HCT116 (cell line): ENCODE results near the gene TFCP2. TPM values are rescaled to one million over a fixed set of nuclear protein-coding genes. Genes with fewer than 3 reads are reported as not detected.

Source experiments
- ATAC-seq: fragments of 200-7000 bp; cut with Tn5 transposase; 2 replicates; pipeline ENCODE4 v1.9.1; 2020; ENCODE audit warnings: mild to moderate bottlenecking, moderate library complexity
- BruUV-seq: library from RNA; stranded (reverse); fragments of 400-500 nt; replicated peaks from 2 replicates; lab custom pipeline; 2021; lab: Mats Ljungman, UMichigan
- CTCF ChIA-PET: fragments of 300-600 bp; sonication (Branson Sonifier 250); formaldehyde crosslinking; loops from one replicate; lab custom pipeline; 2021; ENCODE audit warnings: antibody characterized with exemption; lab: Charles Lee
- POLR2A ChIA-PET: fragments of 300-600, 350-600 bp; sonication (Branson Sonifier 250); formaldehyde crosslinking; loops from one replicate; lab custom pipeline; 2021; ENCODE audit warnings: antibody characterized with exemption; lab: Charles Lee
- RAD21 ChIA-PET, 2 experiments: fragments of 300-600 bp; sonication (Branson Sonifier 250); formaldehyde crosslinking; loops; one replicate each; lab custom pipeline; 2023; ENCODE audit warnings: low total read pairs in 2 of 2; ENCODE audit not compliant: uncharacterized antibody in 2 of 2, unreplicated experiment in 2 of 2, low non-redundant PET in 1 of 2; lab: Charles Lee
- DNase-seq: peaks from one replicate; pipeline ENCODE4 v3.0.0-alpha.2; 2010; ENCODE audit warnings: low read depth, low spot score
- H2AFZ ChIP-seq: fragments of 200-600 bp; shearing (Covaris generic), sonication (generic); 2 replicates; pipeline ENCODE4 v1.6.1; 2017; ENCODE audit warnings: low read depth, mixed run types, mixed read lengths, antibody characterized with exemption, low read length; ENCODE audit not compliant: poor library complexity, severe bottlenecking
- H3K27ac ChIP-seq: 2 replicates; pipeline ENCODE4 v1.5.1; 2012; ENCODE audit warnings: low read depth, low read length
- H3K27me3 ChIP-seq: fragments of 200-600 bp; sonication (generic); 2 replicates; pipeline ENCODE4 v1.6.1; 2016; ENCODE audit warnings: mixed run types, low read length, mixed read lengths; ENCODE audit not compliant: insufficient read depth
- H3K36me3 ChIP-seq, 2 experiments: fragments of 200-500 bp in 1 of 2; fragments of 200-600 bp in 1 of 2; sonication (Bioruptor generic) in 1 of 2; sonication (generic) in 1 of 2; 2 replicates each; pipeline versions ENCODE4 v1.5.1 to v1.6.1; 2014 to 2016; ENCODE audit warnings: low read length in 2 of 2, inconsistent platforms in 1 of 2, mixed read lengths in 1 of 2, mixed run types in 1 of 2; ENCODE audit not compliant: insufficient read depth in 2 of 2, control insufficient read depth in 1 of 2
- H3K4me1 ChIP-seq, 2 experiments: fragments of 200-600 bp in 1 of 2; sonication (generic) in 1 of 2; 2 replicates each; pipeline versions ENCODE4 v1.5.1 to v1.6.1; 2012 to 2017; ENCODE audit warnings: low read length in 2 of 2, inconsistent platforms in 1 of 2, mild to moderate bottlenecking in 1 of 2, mixed read lengths in 1 of 2, mixed run types in 1 of 2, moderate library complexity in 1 of 2; ENCODE audit not compliant: insufficient read depth in 2 of 2, control insufficient read depth in 1 of 2
- H3K4me2 ChIP-seq: fragments of 200-600 bp; sonication (generic); 2 replicates; pipeline ENCODE4 v1.6.1; 2017; ENCODE audit warnings: mixed run types, low read length, mixed read lengths
- H3K4me3 ChIP-seq, 2 experiments: fragments of 200-600 bp in 1 of 2; sonication (generic) in 1 of 2; replicated peaks in 1 of 2; 2 replicates each; pipeline ENCODE4 v1.5.1; 2011 to 2016; ENCODE audit warnings: low read length in 2 of 2, control low read depth in 1 of 2, low read depth in 1 of 2, mild to moderate bottlenecking in 1 of 2, mixed read lengths in 1 of 2, mixed run types in 1 of 2
- H3K79me2 ChIP-seq: fragments of 200-600 bp; sonication (generic); 2 replicates; pipeline ENCODE4 v1.6.1; 2017; ENCODE audit warnings: mild to moderate bottlenecking, mixed run types, low read length, moderate library complexity, mixed read lengths; ENCODE audit not compliant: insufficient read depth
- H3K9ac ChIP-seq: fragments of 200-600 bp; sonication (generic); 2 replicates; pipeline ENCODE4 v1.6.1; 2016; ENCODE audit warnings: low read length, mixed read lengths
- H3K9me2 ChIP-seq: fragments of 200-600 bp; sonication (generic), shearing (Covaris generic); 2 replicates; pipeline ENCODE4 v1.6.1; 2017; ENCODE audit warnings: mixed run types, mild to moderate bottlenecking, moderate library complexity; ENCODE audit not compliant: insufficient read depth
- H3K9me3 ChIP-seq, 2 experiments: fragments of 200-500 bp in 1 of 2; fragments of 200-600 bp in 1 of 2; sonication (Bioruptor generic) in 1 of 2; sonication (generic) in 1 of 2; 2 replicates each; pipeline ENCODE4 v1.6.1; 2014 to 2017; ENCODE audit warnings: low read length in 2 of 2, mixed read lengths in 2 of 2, inconsistent platforms in 1 of 2, low read depth in 1 of 2, mild to moderate bottlenecking in 1 of 2, mixed run types in 1 of 2, moderate library complexity in 1 of 2; ENCODE audit not compliant: control insufficient read depth in 1 of 2, insufficient read depth in 1 of 2
- H4K20me1 ChIP-seq: fragments of 200-600 bp; sonication (generic), shearing (Covaris generic); 2 replicates; pipeline ENCODE4 v1.6.1; 2017; ENCODE audit warnings: mixed run types, mild to moderate bottlenecking, moderate library complexity; ENCODE audit not compliant: insufficient read depth
- POLR2AphosphoS5 ChIP-seq: IDR thresholded peaks from 2 replicates; pipeline ENCODE4 v1.6.1; 2011; ENCODE audit warnings: mild to moderate bottlenecking, low read depth, low read length, moderate library complexity
- RAD21 ChIP-seq: IDR thresholded peaks from 2 replicates; pipeline ENCODE4 v1.6.1; 2012; ENCODE audit warnings: low read depth, mild to moderate bottlenecking
- REST ChIP-seq: IDR thresholded peaks from 2 replicates; pipeline ENCODE4 v1.6.1; 2012; ENCODE audit warnings: low read depth
- SRF ChIP-seq: IDR thresholded peaks from 2 replicates; pipeline ENCODE4 v1.6.1; 2012; ENCODE audit warnings: low read depth
- YY1 ChIP-seq: IDR thresholded peaks from 2 replicates; pipeline ENCODE4 v1.6.1; 2011; ENCODE audit warnings: low read length, low read depth, moderate library complexity, mild to moderate bottlenecking; ENCODE audit not compliant: insufficient replicate concordance; ENCODE audit errors: extremely low read depth
- intact Hi-C: fragments of 100-400 bp; cut with micrococcal nuclease; formaldehyde crosslinking; loops from 2 replicates; pipeline ENCODE4 v1.10.0; 2022
- total RNA-seq: library from RNA; stranded (reverse); gene quantifications from one replicate; pipeline ENCODE4 v1.2.1, GENCODE V29; 2021; ENCODE audit not compliant: unreplicated experiment

The TFCP2 gene
- total RNA-seq, 1 experiment from 2014 or later, result 31.6 TPM

GRCh38 chr12:51162217-51162616 is 10.7 kb downstream of the TFCP2 start:
- Histone ChIP-seq H3K4me1 (no peaks in the 10 kb centered on the region), H3K27ac (no peak overlapping the region), H3K79me2 (peaks cover 86% of the 10 kb centered on the region), H3K36me3 (no peaks in the 10 kb centered on the region), H3K9ac (no peak overlapping the region), H3K9me3 (no peaks in the 10 kb centered on the region), H3K4me3 (no peak overlapping the region), H4K20me1 (peaks cover 5% of the 10 kb centered on the region; the same call in 1 of the 2 replicates), H3K4me2 (no peak overlapping the region), H2AFZ (no peak overlapping the region), H3K27me3 (no peaks in the 10 kb centered on the region), H3K9me2 (no peaks in the 10 kb centered on the region)
- BruUV-seq, result no TSS peak
- ATAC-seq, result no peak
- no peak for DNase-seq
- RAD21 ChIA-PET, result no interaction called here
- POLR2A ChIA-PET, result no interaction called here
- TF ChIP-seq YY1 (no peak), SRF (no peak), RAD21 (no peak), POLR2AphosphoS5 (no peak), REST (no peak)
- TF ChIP-seq, all 23 proteins: peak for 0
- intact Hi-C loops, result no loop called here
- CTCF ChIA-PET, result no interaction called here
